H1 (cell line): ENCODE data around the gene SCP2. TPM values are rescaled to one million over a fixed set of nuclear protein-coding genes. Genes with fewer than 3 reads are reported as not detected.

Experiments
- EP300 ChIP-seq, 2 experiments: IDR thresholded peaks; 1 replicate in 1 of 2; 2 replicates in 1 of 2; pipeline ENCODE4 v1.6.1; 2011 to 2012; ENCODE audit warnings: low read depth in 2 of 2, low read length in 2 of 2, mild to moderate bottlenecking in 2 of 2, borderline replicate concordance in 1 of 2, inconsistent platforms in 1 of 2, moderate library complexity in 1 of 2
- SIRT6 ChIP-seq: IDR thresholded peaks from one replicate; pipeline ENCODE4 v1.7.1; 2012; ENCODE audit warnings: low read length, inconsistent platforms
- polyA plus RNA-seq, 7 experiments: library from polyadenylated mRNA; depleted of rRNA in 3 of 7; stranded (reverse) in 5 of 7; unstranded in 2 of 7; fragments of >200 nt in 5 of 7; fragments of 200-250 nt in 2 of 7; gene quantifications; 1 replicate in 5 of 7; 2 replicates in 1 of 7; 4 replicates in 1 of 7; pipeline versions ENCODE4 v1.2.1 to v1.2.3, GENCODE V29; 2011 to 2013; ENCODE audit warnings: missing spikeins in 2 of 7, mixed read lengths in 2 of 7
- total RNA-seq: library from RNA; stranded (reverse); fragmentation: NEBNext Ultra II Directional; extraction: Animal tissue kit (Norgen Biotek cat#: 25700); gene quantifications from 2 replicates; pipeline ENCODE4 v1.2.1, GENCODE V29; 2021

Gene SCP2
- total and polyA plus RNA-seq, 2 of the 8 experiments (the other 6 are each of a cell fraction or from before 2014, with no cell fraction given) = 20.9 to 54.3 TPM

GRCh38 chr1:53085405-53085804 is 158.3 kb downstream of the SCP2 start (continued):
- TF ChIP-seq EP300 (IDR thresholded peaks at IDR 0.05; ENCODE audit: borderline replicate concordance in 1 of 2, low read depth in 2 of 2, low read length in 2 of 2) (no peak), SIRT6 (no peak)
